HCT116 (cell line): ENCODE results near the gene DDX23. TPM values are rescaled to one million over a fixed set of nuclear protein-coding genes. Genes with fewer than 3 reads are reported as not detected.

Source experiments
- ATAC-seq: fragments of 200-7000 bp; cut with Tn5 transposase; 2 replicates; pipeline ENCODE4 v1.9.1; 2020; ENCODE audit warnings: mild to moderate bottlenecking, moderate library complexity
- BruUV-seq: library from RNA; stranded (reverse); fragments of 400-500 nt; replicated peaks from 2 replicates; lab custom pipeline; 2021; lab: Mats Ljungman, UMichigan
- CTCF ChIA-PET: fragments of 300-600 bp; sonication (Branson Sonifier 250); formaldehyde crosslinking; loops from one replicate; lab custom pipeline; 2021; ENCODE audit warnings: antibody characterized with exemption; lab: Charles Lee
- POLR2A ChIA-PET: fragments of 300-600, 350-600 bp; sonication (Branson Sonifier 250); formaldehyde crosslinking; loops from one replicate; lab custom pipeline; 2021; ENCODE audit warnings: antibody characterized with exemption; lab: Charles Lee
- RAD21 ChIA-PET, 2 experiments: fragments of 300-600 bp; sonication (Branson Sonifier 250); formaldehyde crosslinking; loops; one replicate each; lab custom pipeline; 2023; ENCODE audit warnings: low total read pairs in 2 of 2; ENCODE audit not compliant: uncharacterized antibody in 2 of 2, unreplicated experiment in 2 of 2, low non-redundant PET in 1 of 2; lab: Charles Lee
- DNase-seq: peaks from one replicate; pipeline ENCODE4 v3.0.0-alpha.2; 2010; ENCODE audit warnings: low read depth, low spot score
- H2AFZ ChIP-seq: fragments of 200-600 bp; shearing (Covaris generic), sonication (generic); 2 replicates; pipeline ENCODE4 v1.6.1; 2017; ENCODE audit warnings: low read depth, mixed run types, mixed read lengths, antibody characterized with exemption, low read length; ENCODE audit not compliant: poor library complexity, severe bottlenecking
- H3K27ac ChIP-seq: 2 replicates; pipeline ENCODE4 v1.5.1; 2012; ENCODE audit warnings: low read depth, low read length
- H3K27me3 ChIP-seq: fragments of 200-600 bp; sonication (generic); 2 replicates; pipeline ENCODE4 v1.6.1; 2016; ENCODE audit warnings: mixed run types, low read length, mixed read lengths; ENCODE audit not compliant: insufficient read depth
- H3K36me3 ChIP-seq, 2 experiments: fragments of 200-500 bp in 1 of 2; fragments of 200-600 bp in 1 of 2; sonication (Bioruptor generic) in 1 of 2; sonication (generic) in 1 of 2; 2 replicates each; pipeline versions ENCODE4 v1.5.1 to v1.6.1; 2014 to 2016; ENCODE audit warnings: low read length in 2 of 2, inconsistent platforms in 1 of 2, mixed read lengths in 1 of 2, mixed run types in 1 of 2; ENCODE audit not compliant: insufficient read depth in 2 of 2, control insufficient read depth in 1 of 2
- H3K4me1 ChIP-seq, 2 experiments: fragments of 200-600 bp in 1 of 2; sonication (generic) in 1 of 2; 2 replicates each; pipeline versions ENCODE4 v1.5.1 to v1.6.1; 2012 to 2017; ENCODE audit warnings: low read length in 2 of 2, inconsistent platforms in 1 of 2, mild to moderate bottlenecking in 1 of 2, mixed read lengths in 1 of 2, mixed run types in 1 of 2, moderate library complexity in 1 of 2; ENCODE audit not compliant: insufficient read depth in 2 of 2, control insufficient read depth in 1 of 2
- H3K4me2 ChIP-seq: fragments of 200-600 bp; sonication (generic); 2 replicates; pipeline ENCODE4 v1.6.1; 2017; ENCODE audit warnings: mixed run types, low read length, mixed read lengths
- H3K4me3 ChIP-seq, 2 experiments: fragments of 200-600 bp in 1 of 2; sonication (generic) in 1 of 2; replicated peaks in 1 of 2; 2 replicates each; pipeline ENCODE4 v1.5.1; 2011 to 2016; ENCODE audit warnings: low read length in 2 of 2, control low read depth in 1 of 2, low read depth in 1 of 2, mild to moderate bottlenecking in 1 of 2, mixed read lengths in 1 of 2, mixed run types in 1 of 2
- H3K79me2 ChIP-seq: fragments of 200-600 bp; sonication (generic); 2 replicates; pipeline ENCODE4 v1.6.1; 2017; ENCODE audit warnings: mild to moderate bottlenecking, mixed run types, low read length, moderate library complexity, mixed read lengths; ENCODE audit not compliant: insufficient read depth
- H3K9ac ChIP-seq: fragments of 200-600 bp; sonication (generic); 2 replicates; pipeline ENCODE4 v1.6.1; 2016; ENCODE audit warnings: low read length, mixed read lengths
- H3K9me2 ChIP-seq: fragments of 200-600 bp; sonication (generic), shearing (Covaris generic); 2 replicates; pipeline ENCODE4 v1.6.1; 2017; ENCODE audit warnings: mixed run types, mild to moderate bottlenecking, moderate library complexity; ENCODE audit not compliant: insufficient read depth
- H3K9me3 ChIP-seq, 2 experiments: fragments of 200-500 bp in 1 of 2; fragments of 200-600 bp in 1 of 2; sonication (Bioruptor generic) in 1 of 2; sonication (generic) in 1 of 2; 2 replicates each; pipeline ENCODE4 v1.6.1; 2014 to 2017; ENCODE audit warnings: low read length in 2 of 2, mixed read lengths in 2 of 2, inconsistent platforms in 1 of 2, low read depth in 1 of 2, mild to moderate bottlenecking in 1 of 2, mixed run types in 1 of 2, moderate library complexity in 1 of 2; ENCODE audit not compliant: control insufficient read depth in 1 of 2, insufficient read depth in 1 of 2
- H4K20me1 ChIP-seq: fragments of 200-600 bp; sonication (generic), shearing (Covaris generic); 2 replicates; pipeline ENCODE4 v1.6.1; 2017; ENCODE audit warnings: mixed run types, mild to moderate bottlenecking, moderate library complexity; ENCODE audit not compliant: insufficient read depth
- CEBPB ChIP-seq: IDR thresholded peaks from 2 replicates; pipeline ENCODE4 v1.6.1; 2012; ENCODE audit warnings: low read depth
- EGR1 ChIP-seq: IDR thresholded peaks from 2 replicates; pipeline ENCODE4 v1.6.1; 2012; ENCODE audit warnings: low read depth
- EZH2 ChIP-seq: fragments of 200-600 bp; sonication (generic); IDR thresholded peaks from 2 replicates; pipeline ENCODE4 v1.6.1; 2017; ENCODE audit warnings: antibody characterized with exemption, mixed run types
- POLR2A ChIP-seq: IDR thresholded peaks from 2 replicates; pipeline ENCODE4 v1.7.0; 2011; ENCODE audit warnings: borderline replicate concordance; ENCODE audit not compliant: insufficient read depth, insufficient read length; ENCODE audit errors: extremely low read depth
- POLR2AphosphoS5 ChIP-seq: IDR thresholded peaks from 2 replicates; pipeline ENCODE4 v1.6.1; 2011; ENCODE audit warnings: mild to moderate bottlenecking, low read depth, low read length, moderate library complexity
- RAD21 ChIP-seq: IDR thresholded peaks from 2 replicates; pipeline ENCODE4 v1.6.1; 2012; ENCODE audit warnings: low read depth, mild to moderate bottlenecking
- TCF7L2 ChIP-seq: IDR thresholded peaks from 2 replicates; pipeline ENCODE4 v1.7.0; 2011; ENCODE audit warnings: borderline replicate concordance, inconsistent platforms; ENCODE audit not compliant: insufficient read depth, insufficient read length; ENCODE audit errors: extremely low read depth
- YY1 ChIP-seq: IDR thresholded peaks from 2 replicates; pipeline ENCODE4 v1.6.1; 2011; ENCODE audit warnings: low read length, low read depth, moderate library complexity, mild to moderate bottlenecking; ENCODE audit not compliant: insufficient replicate concordance; ENCODE audit errors: extremely low read depth
- ZNF274 ChIP-seq: fragments of 200-500 bp; sonication (Bioruptor generic); IDR thresholded peaks from 2 replicates; pipeline ENCODE4 v1.6.1; 2014; ENCODE audit warnings: mild to moderate bottlenecking, low read depth, low read length, inconsistent platforms
- intact Hi-C: fragments of 100-400 bp; cut with micrococcal nuclease; formaldehyde crosslinking; loops from 2 replicates; pipeline ENCODE4 v1.10.0; 2022
- total RNA-seq: library from RNA; stranded (reverse); gene quantifications from one replicate; pipeline ENCODE4 v1.2.1, GENCODE V29; 2021; ENCODE audit not compliant: unreplicated experiment
- TF ChIP-seq, protein P1 (sequence below): IDR thresholded peaks from 2 replicates; pipeline ENCODE4 v1.6.1; 2012
- TF ChIP-seq, protein P2 (sequence below): IDR thresholded peaks from 2 replicates; pipeline ENCODE4 v1.6.1; 2012
- TF ChIP-seq, protein P3 (sequence below): IDR thresholded peaks from 2 replicates; pipeline ENCODE4 v1.6.1; 2011; ENCODE audit warnings: mild to moderate bottlenecking, low read length, moderate library complexity; ENCODE audit not compliant: insufficient replicate concordance; ENCODE audit errors: extremely low read depth

The DDX23 gene
- total RNA-seq, 1 experiment from 2014 or later, result 75.0 TPM

DNA sequence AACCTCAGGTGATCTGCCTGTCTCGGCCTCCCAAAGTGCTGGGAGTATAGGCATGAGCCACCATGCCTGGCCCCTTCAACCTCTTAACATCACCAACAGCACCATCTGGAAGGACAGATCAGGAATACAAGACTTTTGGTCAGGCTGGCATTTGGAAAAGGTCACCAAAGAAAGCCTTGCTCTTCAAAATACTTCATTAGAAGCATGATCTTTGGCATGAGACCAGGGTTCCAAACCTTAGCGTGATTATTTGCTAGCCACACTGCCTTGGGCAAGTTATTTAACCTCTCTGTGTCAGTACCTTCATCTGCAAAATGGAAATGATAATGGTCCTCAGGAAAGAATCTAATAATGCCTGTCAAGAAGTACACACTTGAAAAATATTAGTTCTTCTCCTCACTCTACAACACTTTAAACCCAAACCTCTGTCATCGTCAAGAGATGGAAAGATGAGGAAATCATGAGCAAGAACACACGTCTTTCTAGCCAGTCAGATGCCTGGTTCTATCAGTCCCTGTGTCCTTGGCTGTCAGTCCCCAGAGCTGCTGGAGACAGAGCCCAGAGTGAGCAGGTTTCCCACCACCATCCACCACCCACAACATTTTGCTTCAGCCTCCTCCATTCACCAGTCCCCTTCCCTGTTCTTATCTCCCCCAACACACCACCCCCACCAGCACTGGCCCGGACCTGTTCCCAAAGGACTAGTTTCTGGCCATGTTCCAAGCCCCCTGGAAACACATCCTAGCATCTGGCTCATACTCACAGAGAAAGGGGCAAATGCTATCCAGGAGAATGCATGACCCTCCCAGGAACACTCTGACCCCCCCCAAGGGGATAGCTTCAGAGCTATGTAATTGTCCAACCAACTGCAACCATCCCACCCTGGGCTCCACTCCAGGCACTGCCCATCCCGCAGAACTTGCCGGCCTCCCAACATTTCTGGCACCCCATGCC lies 65.1 kb downstream of the DDX23 start:
- CTCF ChIA-PET, result no interaction called here
- POLR2A ChIA-PET, result no interaction called here
- Histone ChIP-seq H3K4me1 (peaks cover 14 to 27% of the 10 kb centered on the region in 2 experiments), H3K27me3 (no peaks in the 10 kb centered on the region), H3K4me2 (peak overlapping the region; percentile 95), H3K79me2 (peaks cover 23% of the 10 kb centered on the region), H3K4me3 (peak overlapping the region; percentile 80 to 90; a peak in 3 of 4 replicates), H3K9me2 (no peaks in the 10 kb centered on the region), H4K20me1 (no peaks in the 10 kb centered on the region), H3K27ac (no peak overlapping the region), H3K36me3 (no peaks in the 10 kb centered on the region), H3K9ac (peak overlapping the region; percentile 81; the same call in 1 of the 2 replicates), H2AFZ (no peak overlapping the region), H3K9me3 (no peaks in the 10 kb centered on the region)
- no peak for DNase-seq
- no peak for TF ChIP-seq EZH2
- TF ChIP-seq, protein P1, sequence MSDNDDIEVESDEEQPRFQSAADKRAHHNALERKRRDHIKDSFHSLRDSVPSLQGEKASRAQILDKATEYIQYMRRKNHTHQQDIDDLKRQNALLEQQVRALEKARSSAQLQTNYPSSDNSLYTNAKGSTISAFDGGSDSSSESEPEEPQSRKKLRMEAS, result no peak
- intact Hi-C loops, result no loop called here
- ATAC-seq, result no peak
- BruUV-seq, result no TSS peak
- RAD21 ChIA-PET, result no interaction called here

DNA sequence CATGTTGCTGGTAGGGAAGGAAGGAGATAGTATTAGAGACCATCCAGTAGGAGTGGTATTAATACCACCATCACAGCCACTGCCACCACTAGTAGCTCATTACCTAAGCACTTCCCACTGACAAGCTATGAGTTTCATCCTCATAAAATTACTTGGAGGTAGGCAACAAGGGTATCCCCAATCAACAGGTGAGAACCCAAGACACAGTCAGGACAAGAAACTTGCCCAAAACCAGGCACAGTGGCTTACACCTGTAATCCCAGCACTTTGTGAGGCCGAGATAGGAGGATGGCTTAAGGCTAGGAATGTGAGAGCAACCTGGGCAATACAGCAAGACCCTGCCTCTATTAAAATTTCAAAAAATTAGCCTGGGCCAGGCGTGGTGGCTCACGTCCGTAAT lies 68.5 kb downstream of the DDX23 start:
- H3K27me3 ChIP-seq, result no peaks in the 10 kb centered on the region
- H2AFZ ChIP-seq, result no peak overlapping the region
- H3K9ac ChIP-seq, result no peak overlapping the region
- H4K20me1 ChIP-seq, result no peaks in the 10 kb centered on the region
- no TSS peak for BruUV-seq
- ATAC-seq (no peak), DNase-seq (no peak)
- no peaks in the 10 kb centered on the region for H3K36me3 ChIP-seq
- H3K4me3 ChIP-seq, result no peak overlapping the region
- intact Hi-C loops, result no loop called here
- ChIA-PET RAD21 (no interaction called here), CTCF (no interaction called here), POLR2A (no interaction called here)
- peaks cover 22% of the 10 kb centered on the region for H3K79me2 ChIP-seq
- H3K4me1 ChIP-seq, result peaks cover 10 to 36% of the 10 kb centered on the region in 2 experiments; a peak in 3 of 4 replicates
- no peaks in the 10 kb centered on the region for H3K9me2 ChIP-seq
- H3K27ac ChIP-seq, result no peak overlapping the region
- H3K4me2 ChIP-seq, result no peak overlapping the region
- no peaks in the 10 kb centered on the region for H3K9me3 ChIP-seq
- no peak for TF ChIP-seq RAD21
- TF ChIP-seq POLR2AphosphoS5, result no peak
- TF ChIP-seq TCF7L2, result no peak
- no peak for TF ChIP-seq CEBPB
- no peak for TF ChIP-seq ZNF274
- no peak for TF ChIP-seq YY1
- TF ChIP-seq, protein P1, result no peak
- no peak for TF ChIP-seq POLR2A
- TF ChIP-seq, protein P2, sequence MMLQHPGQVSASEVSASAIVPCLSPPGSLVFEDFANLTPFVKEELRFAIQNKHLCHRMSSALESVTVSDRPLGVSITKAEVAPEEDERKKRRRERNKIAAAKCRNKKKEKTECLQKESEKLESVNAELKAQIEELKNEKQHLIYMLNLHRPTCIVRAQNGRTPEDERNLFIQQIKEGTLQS, result no peak
- TF ChIP-seq, protein P3, sequence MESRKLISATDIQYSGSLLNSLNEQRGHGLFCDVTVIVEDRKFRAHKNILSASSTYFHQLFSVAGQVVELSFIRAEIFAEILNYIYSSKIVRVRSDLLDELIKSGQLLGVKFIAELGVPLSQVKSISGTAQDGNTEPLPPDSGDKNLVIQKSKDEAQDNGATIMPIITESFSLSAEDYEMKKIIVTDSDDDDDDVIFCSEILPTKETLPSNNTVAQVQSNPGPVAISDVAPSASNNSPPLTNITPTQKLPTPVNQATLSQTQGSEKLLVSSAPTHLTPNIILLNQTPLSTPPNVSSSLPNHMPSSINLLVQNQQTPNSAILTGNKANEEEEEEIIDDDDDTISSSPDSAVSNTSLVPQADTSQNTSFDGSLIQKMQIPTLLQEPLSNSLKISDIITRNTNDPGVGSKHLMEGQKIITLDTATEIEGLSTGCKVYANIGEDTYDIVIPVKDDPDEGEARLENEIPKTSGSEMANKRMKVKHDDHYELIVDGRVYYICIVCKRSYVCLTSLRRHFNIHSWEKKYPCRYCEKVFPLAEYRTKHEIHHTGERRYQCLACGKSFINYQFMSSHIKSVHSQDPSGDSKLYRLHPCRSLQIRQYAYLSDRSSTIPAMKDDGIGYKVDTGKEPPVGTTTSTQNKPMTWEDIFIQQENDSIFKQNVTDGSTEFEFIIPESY, result no peak
- TF ChIP-seq EGR1, result no peak
